D721Med (cell line): ENCODE data around the gene KLF13.

ENCODE experiments used
- DNase-seq: peaks from one replicate; pipeline ENCODE4 v3.0.0; 2011; ENCODE audit warnings: low spot score; ENCODE audit not compliant: insufficient read length
- FAIRE-seq: peaks from 2 replicates; lab custom pipeline; 2011; peaks lifted over from hg19 to GRCh38; lab: Jason Lieb, UNC
- CTCF ChIP-seq: IDR thresholded peaks from 2 replicates; pipeline ENCODE4 v1.5.1; 2012; ENCODE audit warnings: mild to moderate bottlenecking, control low read depth; ENCODE audit not compliant: insufficient read depth; ENCODE audit errors: missing control alignments

Gene KLF13

GRCh38 chr15:31372635-31373091 lies 46.0 kb downstream of the KLF13 start:
- no peak for TF ChIP-seq CTCF
- DNase-seq (no peak), FAIRE-seq (no peak)

- TF ChIP-seq CTCF, result no peak
- no peak for FAIRE-seq
- DNase-seq, result no peak
Observed at GRCh38 chr15:31373096-31373865, 46.6 kb downstream of the KLF13 start.

GRCh38 chr15:31373970-31374369 lies 47.3 kb downstream of the KLF13 start:
- no peak for DNase-seq
- FAIRE-seq, result no peak
- no peak for TF ChIP-seq CTCF

GRCh38 chr15:31374489-31374888 lies 47.9 kb downstream of the KLF13 start:
- no peak for FAIRE-seq
- no peak for TF ChIP-seq CTCF
- DNase-seq, result no peak

GRCh38 chr15:31374986-31375385 lies 48.4 kb downstream of the KLF13 start:
- no peak for TF ChIP-seq CTCF
- DNase-seq (no peak), FAIRE-seq (no peak)

- TF ChIP-seq CTCF, result no peak
- no peak for DNase-seq
- FAIRE-seq, result no peak
Observed at GRCh38 chr15:31375772-31376171, 49.1 kb downstream of the KLF13 start.

- FAIRE-seq, result no peak
- no peak for DNase-seq
- no peak for TF ChIP-seq CTCF
Observed at GRCh38 chr15:31376511-31376910, 49.9 kb downstream of the KLF13 start.
